Activated CD4-positive, alpha-beta T cell treated with anti-CD3 and anti-CD28 coated beads, Interleukin-2, amount 50 U/mL, for 1 hour (primary cell): Measurements from ENCODE around the gene ACOT6.
"Not testable (repeated sequence)": the region's sequence is repeated elsewhere in the genome, so short reads cannot be mapped to it uniquely, and the experiment has no call there.

ENCODE experiments used
- DNase-seq: peaks from one replicate; pipeline ENCODE4 v3.0.0-alpha.2; 2020

ACOT6 gene

GRCh38 chr14:73599499-73599898 lies 12.8 kb upstream of the ACOT6 start:
- no peak for DNase-seq

- DNase-seq = no peak
These were observed 9.3 kb upstream of the ACOT6 start for GRCh38 chr14:73602994-73603393.

GRCh38 chr14:73606271-73606670 lies 6.0 kb upstream of the ACOT6 start:
- DNase-seq = no peak

GRCh38 chr14:73607241-73607640 lies 5.1 kb upstream of the ACOT6 start:
- no peak for DNase-seq

GRCh38 chr14:73610687-73611086 lies 1.6 kb upstream of the ACOT6 start:
- no peak for DNase-seq

- DNase-seq = no peak
These were observed 698 bp downstream of the ACOT6 start for GRCh38 chr14:73613046-73613383.

GRCh38 chr14:73613419-73613963 lies 1.2 kb downstream of the ACOT6 start:
- no peak for DNase-seq

GRCh38 chr14:73616831-73617230 lies 4.5 kb downstream of the ACOT6 start:
- no peak for DNase-seq

- DNase-seq = no peak
These were observed 7.2 kb downstream of the ACOT6 start for GRCh38 chr14:73619524-73619923.

- DNase-seq = no peak
These were observed 8.0 kb downstream of the ACOT6 start for GRCh38 chr14:73620268-73620667.

- no peak for DNase-seq
These were observed 11.3 kb downstream of the ACOT6 start for GRCh38 chr14:73623504-73624054.

- DNase-seq = no peak
These were observed 13.4 kb downstream of the ACOT6 start for GRCh38 chr14:73625706-73626105.

- DNase-seq = no peak
These were observed 14.8 kb downstream of the ACOT6 start for GRCh38 chr14:73627151-73627558.

- no peak for DNase-seq
These were observed 17.9 kb downstream of the ACOT6 start for GRCh38 chr14:73630009-73630780.

- DNase-seq = peak; percentile 43
These were observed 21.0 kb downstream of the ACOT6 start for GRCh38 chr14:73633116-73634010.

GRCh38 chr14:73634011-73634833 lies 21.9 kb downstream of the ACOT6 start:
- DNase-seq = peak; percentile 2

GRCh38 chr14:73636355-73636754 lies 24.0 kb downstream of the ACOT6 start:
- DNase-seq = not testable (repeated sequence)

GRCh38 chr14:73637830-73638229 lies 25.5 kb downstream of the ACOT6 start:
- no peak for DNase-seq

GRCh38 chr14:73640796-73641365 lies 28.6 kb downstream of the ACOT6 start:
- DNase-seq = no peak

- DNase-seq = peak; percentile 88
These were observed 32.4 kb downstream of the ACOT6 start, which contains the start of gene DNAL1 for GRCh38 chr14:73644531-73645247. TSS of gene DNAL1 (plus strand) at chr14:73644986. CDS start at chr14:73645040, 54 bp downstream.

- DNase-seq = no peak
These were observed 32.9 kb downstream of the ACOT6 start for GRCh38 chr14:73645248-73645610.
